Mesothelial cell of epicardium (in vitro differentiated cells): ENCODE data around the gene VPS52. TPM values are rescaled to one million over a fixed set of nuclear protein-coding genes. Genes with fewer than 3 reads are reported as not detected.

Experiments
- DNase-seq, 2 experiments: peaks; one replicate each; pipeline ENCODE4 v3.0.0; 2021; ENCODE audit warnings: low spot score in 2 of 2; ENCODE audit not compliant: unreplicated experiment in 2 of 2
- H3K27ac Mint-ChIP-seq: 2 replicates; pipeline ENCODE4 v1.8.0; 2021; ENCODE audit warnings: mixed read lengths
- H3K27me3 Mint-ChIP-seq: 2 replicates; pipeline ENCODE4 v1.8.0; 2021; ENCODE audit warnings: low read depth, mixed read lengths
- H3K36me3 Mint-ChIP-seq: 2 replicates; pipeline ENCODE4 v1.8.0; 2021; ENCODE audit warnings: mixed read lengths
- H3K4me1 Mint-ChIP-seq: 2 replicates; pipeline ENCODE4 v1.8.0; 2021; ENCODE audit warnings: mixed read lengths
- H3K4me3 Mint-ChIP-seq: 2 replicates; pipeline ENCODE4 v1.8.0; 2021; ENCODE audit warnings: mild to moderate bottlenecking, moderate library complexity, mixed read lengths
- H3K9me3 Mint-ChIP-seq: 2 replicates; pipeline ENCODE4 v1.8.0; 2021; ENCODE audit warnings: mixed read lengths
- CTCF ChIP-seq: fragments of 200-600 bp; sonication (generic); IDR thresholded peaks from one replicate; pipeline ENCODE4 v1.5.0; 2021; ENCODE audit warnings: antibody characterized with exemption; ENCODE audit not compliant: unreplicated experiment
- total RNA-seq: library from RNA; stranded (reverse); gene quantifications from 3 replicates; pipeline ENCODE4 v1.2.1, GENCODE V29; 2021

VPS52 gene
- total RNA-seq, 1 donor from 2014 or later = 69.8 TPM

GRCh38 chr6:33249732-33250630 lies 21.7 kb downstream of the VPS52 start:
- Mint-ChIP-seq H3K4me3 (peak overlapping the region; percentile 81), H3K9me3 (no peaks in the 10 kb centered on the region), H3K4me1 (peaks cover 18% of the 10 kb centered on the region), H3K27me3 (peaks cover 9% of the 10 kb centered on the region), H3K27ac (peak overlapping the region; percentile 85), H3K36me3 (peaks cover 21% of the 10 kb centered on the region)
- TF ChIP-seq CTCF = no peak
- no peak for DNase-seq

GRCh38 chr6:33248932-33249731 lies 22.5 kb downstream of the VPS52 start:
- no peak for TF ChIP-seq CTCF
- Mint-ChIP-seq H3K27me3 (peaks cover 9% of the 10 kb centered on the region), H3K9me3 (no peaks in the 10 kb centered on the region), H3K27ac (peak overlapping the region; percentile 85), H3K4me1 (peaks cover 18% of the 10 kb centered on the region), H3K36me3 (peaks cover 21% of the 10 kb centered on the region), H3K4me3 (peak overlapping the region; percentile 81)
- DNase-seq = peak; percentile 80 to 89

DNA sequence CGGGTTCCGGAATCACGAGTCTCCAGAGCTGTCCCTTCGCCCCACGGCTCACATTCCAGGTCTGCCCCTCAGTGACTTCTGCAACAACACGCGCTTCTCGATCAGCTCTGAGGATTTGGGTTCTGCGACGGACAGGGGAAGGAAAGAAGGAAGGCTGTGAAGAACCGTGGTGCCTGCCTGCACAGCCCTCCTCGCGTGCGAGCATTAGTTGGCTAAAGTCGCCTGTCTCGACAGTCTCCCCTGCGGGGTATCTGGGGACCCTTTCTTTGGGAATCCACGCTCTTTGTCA lies 23.1 kb downstream of the VPS52 start:
- Mint-ChIP-seq H3K27ac (peak overlapping the region; percentile 71), H3K4me3 (peak overlapping the region; percentile 81), H3K36me3 (peaks cover 21% of the 10 kb centered on the region), H3K4me1 (peaks cover 18% of the 10 kb centered on the region), H3K27me3 (peaks cover 14% of the 10 kb centered on the region), H3K9me3 (no peaks in the 10 kb centered on the region)
- peak; percentile 49 for TF ChIP-seq CTCF
- no peak for DNase-seq

- peak; percentile 85 for TF ChIP-seq CTCF
- H3K9me3 Mint-ChIP-seq = no peaks in the 10 kb centered on the region
- DNase-seq = peak; percentile 81 to 94
- peaks cover 19% of the 10 kb centered on the region for H3K27me3 Mint-ChIP-seq
- H3K4me1 Mint-ChIP-seq = peaks cover 18% of the 10 kb centered on the region
- H3K36me3 Mint-ChIP-seq = peaks cover 21% of the 10 kb centered on the region
- peak overlapping the region; percentile 81 for H3K4me3 Mint-ChIP-seq
- H3K27ac Mint-ChIP-seq = peak overlapping the region; percentile 71
These were observed 23.6 kb downstream of the VPS52 start for GRCh38 chr6:33247977-33248642.

- H3K4me3 Mint-ChIP-seq = no peak overlapping the region
- no peak overlapping the region for H3K27ac Mint-ChIP-seq
- H3K27me3 Mint-ChIP-seq = peaks cover 48% of the 10 kb centered on the region
- TF ChIP-seq CTCF = no peak
- DNase-seq = no peak
- no peaks in the 10 kb centered on the region for H3K36me3 Mint-ChIP-seq
- H3K4me1 Mint-ChIP-seq = peaks cover 5% of the 10 kb centered on the region
- no peaks in the 10 kb centered on the region for H3K9me3 Mint-ChIP-seq
These were observed 28.2 kb downstream of the VPS52 start for GRCh38 chr6:33243476-33243875.
